GM12878 (cell line): Measurements from ENCODE around the gene ARID3A. TPM values are rescaled to one million over a fixed set of nuclear protein-coding genes. Genes with fewer than 3 reads are reported as not detected.

Source experiments
- BHLHE40 ChIP-seq, 2 experiments: fragments of 450-650 bp in 1 of 2; IDR thresholded peaks; 2 replicates each; pipeline ENCODE4 v1.6.1; 2011 to 2017; ENCODE audit warnings: low read depth in 2 of 2, borderline replicate concordance in 1 of 2, improper control_type of control experiment in 1 of 2, low read length in 1 of 2, mild to moderate bottlenecking in 1 of 2
- CEBPB ChIP-seq, 2 experiments: fragments of 150-350 bp in 1 of 2; IDR thresholded peaks; 2 replicates each; pipeline ENCODE4 v1.6.1; 2012 to 2014; ENCODE audit warnings: low read depth in 2 of 2, low read length in 2 of 2, borderline replicate concordance in 1 of 2, inconsistent platforms in 1 of 2
- EED ChIP-seq: sonication (generic); IDR thresholded peaks from 2 replicates; pipeline ENCODE4 v1.6.1; 2016; ENCODE audit warnings: antibody characterized with exemption, low read depth
- HCFC1 ChIP-seq: fragments of 150-350 bp; IDR thresholded peaks from 2 replicates; pipeline ENCODE4 v1.6.1; 2014; ENCODE audit warnings: low read length
- HDAC6 ChIP-seq: fragments of 200-600 bp; sonication (generic); IDR thresholded peaks from one replicate; pipeline ENCODE4 v1.8.0; 2017; ENCODE audit warnings: antibody characterized with exemption; ENCODE audit not compliant: unreplicated experiment
- HDGF ChIP-seq: fragments of 450-650 bp; IDR thresholded peaks from 2 replicates; pipeline ENCODE4 v1.6.1; 2016; ENCODE audit warnings: antibody characterized with exemption
- JUND ChIP-seq: IDR thresholded peaks from 2 replicates; pipeline ENCODE4 v1.6.1; 2012; ENCODE audit warnings: low read depth, mild to moderate bottlenecking, low read length, improper control_type of control experiment, moderate library complexity
- NFYB ChIP-seq: IDR thresholded peaks from 2 replicates; pipeline ENCODE4 v1.6.1; 2011; ENCODE audit warnings: low read depth, mild to moderate bottlenecking, low read length, improper control_type of control experiment, moderate library complexity; ENCODE audit not compliant: insufficient read depth
- PML ChIP-seq: IDR thresholded peaks from 2 replicates; pipeline ENCODE4 v1.6.1; 2012; ENCODE audit warnings: low read length, inconsistent platforms
- RAD21 ChIP-seq: IDR thresholded peaks from 2 replicates; pipeline ENCODE4 v1.6.1; 2011; ENCODE audit warnings: mild to moderate bottlenecking, low read depth, low read length, moderate library complexity; ENCODE audit not compliant: insufficient read depth
- SMAD1 ChIP-seq: fragments of 450-650 bp; IDR thresholded peaks from 2 replicates; pipeline ENCODE4 v1.6.1; 2018; ENCODE audit warnings: mild to moderate bottlenecking, low read depth; ENCODE audit not compliant: partially characterized antibody
- SPI1 ChIP-seq: IDR thresholded peaks from 2 replicates; pipeline ENCODE4 v1.6.1; 2011; ENCODE audit warnings: low read depth, mild to moderate bottlenecking, low read length, moderate library complexity, borderline replicate concordance; ENCODE audit not compliant: insufficient read depth
- SUPT20H ChIP-seq: IDR thresholded peaks from 2 replicates; pipeline ENCODE4 v1.6.1; 2011; ENCODE audit warnings: low read depth, mild to moderate bottlenecking, low read length, moderate library complexity, borderline replicate concordance; ENCODE audit not compliant: control insufficient read depth
- TAF1 ChIP-seq: IDR thresholded peaks from 2 replicates; pipeline ENCODE4 v1.6.1; 2011; ENCODE audit warnings: mild to moderate bottlenecking, low read depth, low read length, borderline replicate concordance
- TBL1XR1 ChIP-seq: IDR thresholded peaks from 2 replicates; pipeline ENCODE4 v1.6.1; 2012; ENCODE audit warnings: low read depth, low read length, improper control_type of control experiment
- TCF7 ChIP-seq: IDR thresholded peaks from 2 replicates; pipeline ENCODE4 v1.6.1; 2014; ENCODE audit warnings: antibody characterized with exemption, borderline replicate concordance
- USF1 ChIP-seq: IDR thresholded peaks from 2 replicates; pipeline ENCODE4 v1.6.1; 2011; ENCODE audit warnings: borderline replicate concordance, low read depth, mild to moderate bottlenecking, moderate library complexity, mixed read lengths, low read length; ENCODE audit not compliant: insufficient read depth; ENCODE audit errors: extremely low read length
- WRNIP1 ChIP-seq: IDR thresholded peaks from 2 replicates; pipeline ENCODE4 v1.6.1; 2011; ENCODE audit warnings: low read depth, low read length, improper control_type of control experiment, borderline replicate concordance
- polyA plus RNA-seq, 11 experiments: library from polyadenylated mRNA; depleted of rRNA in 4 of 11; unstranded in 6 of 11; stranded (reverse) in 5 of 11; fragments of >200 nt; fragmentation: Nextera tagmentation in 4 of 11; fragmentation: Illumina TruSeq in 1 of 11; extraction: Ambion mirVana in 4 of 11; extraction: Trizol in 1 of 11; gene quantifications; 1 replicate in 1 of 11; 2 replicates in 10 of 11; pipeline versions ENCODE4 v1.2.1 to v1.2.3, GENCODE V29; 2011 to 2016; ENCODE audit warnings: inconsistent platforms in 2 of 11, missing spikeins in 2 of 11, low read depth in 1 of 11
- total RNA-seq, 4 experiments: library from RNA; depleted of rRNA in 3 of 4; stranded (reverse); fragments of >200 nt in 3 of 4; fragmentation: Illumina TruSeq in 1 of 4; extraction: Trizol in 1 of 4; gene quantifications; 2 replicates each; pipeline versions ENCODE4 v1.2.1 to v1.2.3, GENCODE V29; 2013 to 2021
- TF ChIP-seq, protein P1 (sequence below): IDR thresholded peaks from 2 replicates; pipeline ENCODE4 v1.6.1; 2011; ENCODE audit warnings: borderline replicate concordance, low read depth, mild to moderate bottlenecking, moderate library complexity, low read length; ENCODE audit not compliant: insufficient read depth, poor library complexity, severe bottlenecking
- TF ChIP-seq, protein P2 (sequence below): IDR thresholded peaks from 2 replicates; pipeline ENCODE4 v1.6.1; 2012; ENCODE audit warnings: low read depth, low read length, improper control_type of control experiment
- TF ChIP-seq, protein P3 (sequence below): fragments of 450-650 bp; IDR thresholded peaks from 2 replicates; pipeline ENCODE4 v1.6.1; 2017; ENCODE audit warnings: mild to moderate bottlenecking, moderate library complexity

The ARID3A gene
- total and polyA plus RNA-seq, 10 of the 15 experiments (the other 5 are each of a cell fraction or from before 2014, with no cell fraction given), result 0.76 to 70.0 (median 16.7) TPM

DNA sequence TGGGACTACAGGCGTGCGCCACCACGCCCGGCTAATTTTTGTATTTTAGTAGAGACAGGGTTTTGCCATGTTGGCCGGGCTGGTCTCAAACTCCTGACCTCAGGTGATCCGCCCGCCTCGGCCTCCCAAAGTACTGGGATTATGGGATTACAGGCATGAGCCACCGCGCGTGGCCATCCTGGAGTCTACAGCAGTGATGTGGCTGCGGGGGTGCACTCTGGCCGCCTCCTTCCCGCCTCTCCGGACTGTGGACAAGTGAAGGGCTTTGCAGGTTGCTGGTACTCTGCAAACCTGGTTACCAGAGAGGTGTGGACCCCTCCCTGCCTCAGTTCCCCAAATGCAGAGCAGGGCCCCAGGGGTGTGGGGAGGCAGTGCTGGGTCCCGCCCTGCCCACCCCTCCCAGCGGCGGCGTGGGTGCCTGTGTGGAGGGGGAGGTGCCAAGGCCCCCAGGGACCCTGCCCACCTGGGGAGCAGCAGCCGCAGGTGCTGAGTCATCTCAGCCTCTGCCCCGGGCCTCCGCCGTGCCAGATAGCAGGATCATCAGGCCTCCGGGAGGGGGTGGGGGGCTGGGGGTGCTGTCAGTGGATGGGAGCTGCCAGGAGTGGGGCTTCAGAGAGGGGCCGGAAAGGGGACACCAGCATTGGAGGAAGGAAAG lies 23.1 kb downstream of the ARID3A start (continued):
- TF ChIP-seq HDGF (no peak; the same call in 1 of the 2 replicates), TAF1 (no peak), CEBPB (IDR thresholded peaks at IDR 0.05; ENCODE audit: borderline replicate concordance in 1 of 2, low read depth in 2 of 2, low read length in 2 of 2) (no peak), JUND (peak; percentile 42; the same call in 1 of the 2 replicates), WRNIP1 (no peak), USF1 (no peak), PML (no peak), NFYB (no peak), TCF7 (no peak), HCFC1 (no peak), TBL1XR1 (peak; percentile 63; the same call in 1 of the 2 replicates), BHLHE40 (IDR thresholded peaks at IDR 0.05; ENCODE audit: borderline replicate concordance in 1 of 2, low read depth in 2 of 2, low read length in 1 of 2) (peak; percentile 49 to 68; a peak in 2 of 4 replicates), HDAC6 (no peak), RAD21 (no peak), EED (peak; percentile 87), SUPT20H (no peak), SPI1 (no peak), SMAD1 (no peak)
- TF ChIP-seq, protein P1, sequence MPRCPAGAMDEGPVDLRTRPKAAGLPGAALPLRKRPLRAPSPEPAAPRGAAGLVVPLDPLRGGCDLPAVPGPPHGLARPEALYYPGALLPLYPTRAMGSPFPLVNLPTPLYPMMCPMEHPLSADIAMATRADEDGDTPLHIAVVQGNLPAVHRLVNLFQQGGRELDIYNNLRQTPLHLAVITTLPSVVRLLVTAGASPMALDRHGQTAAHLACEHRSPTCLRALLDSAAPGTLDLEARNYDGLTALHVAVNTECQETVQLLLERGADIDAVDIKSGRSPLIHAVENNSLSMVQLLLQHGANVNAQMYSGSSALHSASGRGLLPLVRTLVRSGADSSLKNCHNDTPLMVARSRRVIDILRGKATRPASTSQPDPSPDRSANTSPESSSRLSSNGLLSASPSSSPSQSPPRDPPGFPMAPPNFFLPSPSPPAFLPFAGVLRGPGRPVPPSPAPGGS, result peak; percentile 65
- TF ChIP-seq, protein P2, sequence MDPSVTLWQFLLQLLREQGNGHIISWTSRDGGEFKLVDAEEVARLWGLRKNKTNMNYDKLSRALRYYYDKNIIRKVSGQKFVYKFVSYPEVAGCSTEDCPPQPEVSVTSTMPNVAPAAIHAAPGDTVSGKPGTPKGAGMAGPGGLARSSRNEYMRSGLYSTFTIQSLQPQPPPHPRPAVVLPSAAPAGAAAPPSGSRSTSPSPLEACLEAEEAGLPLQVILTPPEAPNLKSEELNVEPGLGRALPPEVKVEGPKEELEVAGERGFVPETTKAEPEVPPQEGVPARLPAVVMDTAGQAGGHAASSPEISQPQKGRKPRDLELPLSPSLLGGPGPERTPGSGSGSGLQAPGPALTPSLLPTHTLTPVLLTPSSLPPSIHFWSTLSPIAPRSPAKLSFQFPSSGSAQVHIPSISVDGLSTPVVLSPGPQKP, result no peak
- TF ChIP-seq, protein P3, sequence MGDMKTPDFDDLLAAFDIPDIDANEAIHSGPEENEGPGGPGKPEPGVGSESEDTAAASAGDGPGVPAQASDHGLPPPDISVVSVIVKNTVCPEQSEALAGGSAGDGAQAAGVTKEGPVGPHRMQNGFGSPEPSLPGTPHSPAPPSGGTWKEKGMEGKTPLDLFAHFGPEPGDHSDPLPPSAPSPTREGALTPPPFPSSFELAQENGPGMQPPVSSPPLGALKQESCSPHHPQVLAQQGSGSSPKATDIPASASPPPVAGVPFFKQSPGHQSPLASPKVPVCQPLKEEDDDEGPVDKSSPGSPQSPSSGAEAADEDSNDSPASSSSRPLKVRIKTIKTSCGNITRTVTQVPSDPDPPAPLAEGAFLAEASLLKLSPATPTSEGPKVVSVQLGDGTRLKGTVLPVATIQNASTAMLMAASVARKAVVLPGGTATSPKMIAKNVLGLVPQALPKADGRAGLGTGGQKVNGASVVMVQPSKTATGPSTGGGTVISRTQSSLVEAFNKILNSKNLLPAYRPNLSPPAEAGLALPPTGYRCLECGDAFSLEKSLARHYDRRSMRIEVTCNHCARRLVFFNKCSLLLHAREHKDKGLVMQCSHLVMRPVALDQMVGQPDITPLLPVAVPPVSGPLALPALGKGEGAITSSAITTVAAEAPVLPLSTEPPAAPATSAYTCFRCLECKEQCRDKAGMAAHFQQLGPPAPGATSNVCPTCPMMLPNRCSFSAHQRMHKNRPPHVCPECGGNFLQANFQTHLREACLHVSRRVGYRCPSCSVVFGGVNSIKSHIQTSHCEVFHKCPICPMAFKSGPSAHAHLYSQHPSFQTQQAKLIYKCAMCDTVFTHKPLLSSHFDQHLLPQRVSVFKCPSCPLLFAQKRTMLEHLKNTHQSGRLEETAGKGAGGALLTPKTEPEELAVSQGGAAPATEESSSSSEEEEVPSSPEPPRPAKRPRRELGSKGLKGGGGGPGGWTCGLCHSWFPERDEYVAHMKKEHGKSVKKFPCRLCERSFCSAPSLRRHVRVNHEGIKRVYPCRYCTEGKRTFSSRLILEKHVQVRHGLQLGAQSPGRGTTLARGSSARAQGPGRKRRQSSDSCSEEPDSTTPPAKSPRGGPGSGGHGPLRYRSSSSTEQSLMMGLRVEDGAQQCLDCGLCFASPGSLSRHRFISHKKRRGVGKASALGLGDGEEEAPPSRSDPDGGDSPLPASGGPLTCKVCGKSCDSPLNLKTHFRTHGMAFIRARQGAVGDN, result no peak
